LNCaP clone FGC (cell line): ENCODE results near the gene HIGD2A.

Experiments used
- DNase-seq: peaks from one replicate; pipeline ENCODE4 v3.0.0-alpha.2; 2011; ENCODE audit warnings: low read depth
- H3K4me3 ChIP-seq: 2 replicates; pipeline ENCODE4 v1.5.1; 2011; ENCODE audit warnings: mild to moderate bottlenecking, low read depth, low read length, control low read depth
- TF ChIP-seq, protein P1 (sequence below): IDR thresholded peaks from 2 replicates; pipeline ENCODE4 v1.5.1; 2012; ENCODE audit warnings: mild to moderate bottlenecking; ENCODE audit not compliant: control insufficient read depth, insufficient read depth; ENCODE audit errors: extremely low read depth

Gene HIGD2A

DNA sequence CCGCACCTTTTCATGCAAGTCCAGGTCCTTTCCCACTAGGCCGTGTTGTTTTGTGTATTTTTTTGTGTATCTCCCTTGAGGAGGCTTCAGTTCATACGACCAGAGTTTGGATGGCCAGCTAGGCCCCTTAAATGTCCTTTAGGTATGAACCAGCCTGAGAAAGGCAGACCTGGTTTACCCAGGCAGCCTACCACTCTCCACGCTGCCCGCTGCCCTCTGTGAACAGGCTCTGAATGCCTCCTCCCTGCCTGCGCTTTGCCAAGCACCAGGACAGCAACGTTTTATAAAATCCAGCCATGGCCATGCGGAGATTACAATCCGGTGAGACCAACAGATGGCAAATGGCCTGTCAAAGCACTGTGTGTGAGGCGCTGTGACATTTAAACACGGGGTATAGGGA, 28.4 kb downstream of the HIGD2A start:
- DNase-seq = no peak
- TF ChIP-seq, protein P1, sequence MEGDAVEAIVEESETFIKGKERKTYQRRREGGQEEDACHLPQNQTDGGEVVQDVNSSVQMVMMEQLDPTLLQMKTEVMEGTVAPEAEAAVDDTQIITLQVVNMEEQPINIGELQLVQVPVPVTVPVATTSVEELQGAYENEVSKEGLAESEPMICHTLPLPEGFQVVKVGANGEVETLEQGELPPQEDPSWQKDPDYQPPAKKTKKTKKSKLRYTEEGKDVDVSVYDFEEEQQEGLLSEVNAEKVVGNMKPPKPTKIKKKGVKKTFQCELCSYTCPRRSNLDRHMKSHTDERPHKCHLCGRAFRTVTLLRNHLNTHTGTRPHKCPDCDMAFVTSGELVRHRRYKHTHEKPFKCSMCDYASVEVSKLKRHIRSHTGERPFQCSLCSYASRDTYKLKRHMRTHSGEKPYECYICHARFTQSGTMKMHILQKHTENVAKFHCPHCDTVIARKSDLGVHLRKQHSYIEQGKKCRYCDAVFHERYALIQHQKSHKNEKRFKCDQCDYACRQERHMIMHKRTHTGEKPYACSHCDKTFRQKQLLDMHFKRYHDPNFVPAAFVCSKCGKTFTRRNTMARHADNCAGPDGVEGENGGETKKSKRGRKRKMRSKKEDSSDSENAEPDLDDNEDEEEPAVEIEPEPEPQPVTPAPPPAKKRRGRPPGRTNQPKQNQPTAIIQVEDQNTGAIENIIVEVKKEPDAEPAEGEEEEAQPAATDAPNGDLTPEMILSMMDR = no peak
- H3K4me3 ChIP-seq = peak overlapping the region; percentile 29

DNA sequence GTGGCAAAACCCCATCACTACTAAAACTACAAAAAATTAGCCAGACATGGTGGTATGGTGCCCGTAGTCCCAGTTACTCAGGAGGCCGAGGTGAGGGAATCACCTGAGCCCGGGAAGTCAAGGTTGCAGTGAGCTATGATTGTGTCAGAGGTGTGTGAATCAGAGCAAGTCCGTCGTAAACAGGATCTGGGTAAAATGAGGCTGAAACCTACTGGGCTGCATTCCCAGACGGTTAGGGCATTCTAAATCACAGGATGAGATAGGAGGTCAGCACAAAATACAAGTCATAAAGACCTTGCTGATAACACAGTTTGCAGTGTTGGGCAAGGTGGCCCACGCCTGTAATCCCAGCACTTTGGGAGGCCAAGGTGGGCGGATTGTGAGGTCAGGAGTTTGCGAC, 29.7 kb downstream of the HIGD2A start:
- DNase-seq = no peak
- no peak overlapping the region for H3K4me3 ChIP-seq
- TF ChIP-seq, protein P1 = no peak

DNA sequence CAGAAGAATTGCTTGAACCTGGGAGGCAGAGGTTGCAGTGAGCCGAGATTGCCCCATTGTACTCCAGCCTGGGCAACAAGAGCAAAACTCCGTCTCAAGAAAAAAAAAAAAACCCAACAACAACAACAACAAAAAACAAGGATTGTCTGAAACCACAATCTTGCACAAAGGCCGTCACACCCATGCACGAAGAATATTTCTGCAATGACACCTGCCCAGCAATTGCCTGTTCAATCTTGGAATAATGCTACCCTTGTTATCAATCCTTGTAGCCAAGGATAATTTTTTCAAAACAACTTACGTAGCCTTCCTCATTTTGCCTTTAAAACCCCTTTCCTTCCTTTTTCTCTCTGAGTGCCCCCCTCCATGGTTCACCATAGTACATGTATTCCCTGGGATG, 31.5 kb downstream of the HIGD2A start:
- no peak overlapping the region for H3K4me3 ChIP-seq
- TF ChIP-seq, protein P1 = no peak
- no peak for DNase-seq

DNA sequence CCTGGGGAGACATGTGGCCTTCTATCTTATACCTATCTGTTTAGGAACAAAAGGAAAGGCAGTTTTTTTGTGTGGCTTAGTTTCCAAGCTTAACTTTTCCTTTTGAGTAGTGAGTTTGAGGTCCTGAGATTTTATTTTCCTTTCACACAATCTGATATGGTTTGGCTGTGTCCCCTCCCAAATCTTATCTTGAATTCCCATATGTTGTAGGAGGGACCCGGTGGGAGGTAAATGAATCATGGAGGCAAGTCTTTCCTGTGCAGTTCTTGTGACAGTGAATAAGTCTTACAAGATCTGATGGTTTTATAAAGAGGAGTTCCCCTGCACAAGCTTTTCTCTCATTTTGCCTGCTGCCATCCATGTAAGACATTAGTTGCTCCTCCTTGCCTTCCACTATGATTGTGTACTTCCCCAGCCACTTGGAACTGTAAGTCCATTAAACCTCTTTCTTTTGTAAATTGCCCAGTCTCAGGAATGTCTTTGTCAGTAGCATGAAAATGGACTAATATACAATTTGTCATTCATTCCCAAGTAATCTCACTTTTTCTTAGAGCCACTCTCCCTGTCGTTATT, 32.5 kb downstream of the HIGD2A start:
- no peak overlapping the region for H3K4me3 ChIP-seq
- no peak for DNase-seq
- TF ChIP-seq, protein P1 = no peak

DNA sequence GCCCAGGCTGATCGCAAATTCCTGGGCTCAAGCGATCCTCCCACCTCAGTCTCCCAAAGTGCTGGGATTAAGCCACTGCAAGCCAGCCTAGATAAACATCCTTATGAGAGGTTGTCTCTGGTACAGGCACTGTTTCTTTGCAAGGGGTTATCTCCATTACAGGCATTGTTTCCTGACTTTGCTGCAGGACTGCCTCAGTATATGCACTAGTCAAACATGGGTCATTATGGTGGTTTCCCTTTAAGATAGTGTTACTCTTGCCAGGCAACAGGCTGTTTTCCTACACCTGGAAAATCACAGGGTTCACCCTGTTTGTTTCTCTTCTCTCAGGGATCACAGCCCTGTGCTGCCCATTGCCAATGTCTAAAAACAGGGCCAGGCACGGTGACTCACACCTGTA, 35.6 kb downstream of the HIGD2A start:
- DNase-seq = no peak
- TF ChIP-seq, protein P1 = no peak
- H3K4me3 ChIP-seq = no peak overlapping the region

DNA sequence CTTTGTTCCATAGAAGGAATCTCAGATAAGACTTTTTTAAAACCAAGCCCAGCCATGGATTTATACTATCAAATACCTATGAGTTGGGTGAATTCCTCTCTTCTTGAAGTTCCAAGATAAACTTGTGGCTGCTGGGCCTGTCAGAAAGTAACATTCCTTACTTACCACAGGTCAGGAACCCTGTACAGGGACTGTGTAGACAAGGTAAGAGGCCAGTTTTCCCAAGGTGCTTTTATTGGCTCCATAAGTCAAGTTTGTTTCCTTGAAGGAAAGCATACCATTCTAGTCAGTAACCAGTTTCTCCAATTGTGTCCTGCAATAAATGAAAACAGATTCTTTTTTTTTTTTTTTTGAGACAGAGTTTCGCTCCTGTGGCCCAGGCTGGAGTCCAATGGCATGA, 36.6 kb downstream of the HIGD2A start:
- TF ChIP-seq, protein P1 = no peak
- no peak for DNase-seq
- H3K4me3 ChIP-seq = no peak overlapping the region

DNA sequence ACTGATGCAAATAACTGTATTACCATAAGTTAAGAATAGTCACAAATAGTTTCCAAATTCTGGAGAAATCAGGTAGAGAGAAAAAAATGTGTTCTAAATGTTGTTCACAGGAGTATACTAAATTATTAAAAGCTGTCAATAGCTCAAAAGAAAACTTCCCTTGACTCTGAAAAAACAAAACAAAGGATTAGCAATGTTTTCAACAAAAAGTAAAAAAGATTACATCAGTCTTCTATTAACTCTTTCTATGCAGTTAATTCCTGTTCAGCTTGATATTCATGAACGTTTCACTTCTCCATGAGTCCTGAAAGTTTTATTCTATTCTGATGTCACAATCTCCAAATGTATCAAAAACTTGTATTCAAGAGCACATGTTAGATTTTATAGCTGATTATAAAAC, 37.2 kb downstream of the HIGD2A start:
- no peak overlapping the region for H3K4me3 ChIP-seq
- TF ChIP-seq, protein P1 = no peak
- no peak for DNase-seq
